Measurements from ENCODE around the gene RAET1E.
"Not testable (repeated sequence)": the region's sequence is repeated elsewhere in the genome, so short reads cannot be mapped to it uniquely, and the experiment has no call there.

RAET1E gene

GRCh38 chr6:149925974-149926777 lies 28.3 kb upstream of the RAET1E start:
- DNase-seq = peak; percentile 76

GRCh38 chr6:149925253-149925973 lies 27.5 kb upstream of the RAET1E start:
- DNase-seq = peak; percentile 14

- DNase-seq = no peak
Observed at GRCh38 chr6:149924933-149925252, 27.0 kb upstream of the RAET1E start.

DNA sequence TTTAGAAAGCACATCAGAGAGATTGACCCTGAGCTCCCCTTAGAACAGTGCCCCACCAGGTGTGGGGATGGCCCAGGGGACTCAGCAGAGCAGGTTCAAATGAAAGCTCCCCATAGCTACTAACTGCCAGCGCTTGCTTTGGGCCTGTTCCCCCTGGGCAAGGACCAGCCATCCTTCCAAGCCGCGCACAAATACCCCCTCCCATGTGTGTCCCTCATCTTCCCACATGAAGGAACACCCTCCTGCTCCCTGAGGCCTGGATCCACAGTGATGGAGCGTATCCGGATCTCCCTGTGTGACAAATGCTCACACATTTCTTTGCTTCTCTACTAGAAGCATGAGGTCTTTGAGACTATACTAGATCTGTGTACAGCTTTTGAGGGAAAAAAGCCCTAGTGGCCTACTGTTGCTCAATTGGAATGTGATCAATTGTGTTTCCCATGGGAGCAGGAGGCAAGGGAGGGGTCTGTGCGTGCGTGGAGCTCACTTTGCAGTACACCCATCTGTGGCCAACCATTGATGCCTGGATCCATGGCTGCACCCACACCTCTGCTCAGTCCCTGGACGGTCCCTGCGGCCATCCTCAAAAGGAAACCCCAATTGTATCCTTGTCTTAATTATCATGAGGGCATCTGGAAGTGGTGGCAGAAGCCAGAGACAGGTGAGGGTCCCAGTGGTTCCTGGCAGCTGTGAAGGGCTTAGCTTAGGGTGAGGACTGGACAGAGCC lies 26.5 kb upstream of the RAET1E start:
- no peak for DNase-seq

DNA sequence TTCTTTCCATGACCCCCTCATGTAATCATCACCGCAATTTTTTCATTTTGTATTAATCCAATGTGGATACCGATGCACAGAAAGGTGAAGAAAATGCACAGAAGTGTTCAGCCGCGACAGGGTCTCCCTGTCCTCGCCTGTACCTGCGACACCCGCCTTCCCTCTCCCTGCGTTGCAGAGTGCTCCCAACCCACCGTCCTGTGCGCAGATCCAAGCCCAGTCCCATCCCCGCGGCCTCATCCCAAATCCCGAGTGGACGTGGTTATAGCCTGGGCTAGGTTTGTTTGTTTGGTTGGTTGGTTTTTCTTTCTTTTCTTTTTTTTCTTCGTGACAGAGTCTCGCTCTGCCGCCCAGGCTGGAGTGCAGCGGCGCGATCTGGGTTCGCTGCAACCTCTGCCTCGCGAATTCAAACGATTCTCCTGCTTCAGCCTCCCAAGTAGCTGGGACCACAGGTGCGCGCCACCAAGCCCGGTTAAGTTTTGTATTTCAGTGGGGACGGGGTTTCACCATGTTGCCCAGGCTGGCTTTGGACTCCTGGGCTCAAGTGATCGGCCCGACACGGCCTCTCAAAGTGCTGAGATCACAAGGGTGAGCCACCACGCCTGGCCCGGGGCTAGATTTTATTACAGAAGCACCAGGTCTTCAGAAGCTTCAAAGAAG lies 25.5 kb upstream of the RAET1E start:
- no peak for DNase-seq

- DNase-seq = peak; percentile 85
Observed at GRCh38 chr6:149922642-149923326, 24.9 kb upstream of the RAET1E start, which contains the start of gene RAET1G. Gene RAET1G (minus strand): TSS chr6:149923121. CDS start chr6:149923010, 111 bp downstream.

DNA sequence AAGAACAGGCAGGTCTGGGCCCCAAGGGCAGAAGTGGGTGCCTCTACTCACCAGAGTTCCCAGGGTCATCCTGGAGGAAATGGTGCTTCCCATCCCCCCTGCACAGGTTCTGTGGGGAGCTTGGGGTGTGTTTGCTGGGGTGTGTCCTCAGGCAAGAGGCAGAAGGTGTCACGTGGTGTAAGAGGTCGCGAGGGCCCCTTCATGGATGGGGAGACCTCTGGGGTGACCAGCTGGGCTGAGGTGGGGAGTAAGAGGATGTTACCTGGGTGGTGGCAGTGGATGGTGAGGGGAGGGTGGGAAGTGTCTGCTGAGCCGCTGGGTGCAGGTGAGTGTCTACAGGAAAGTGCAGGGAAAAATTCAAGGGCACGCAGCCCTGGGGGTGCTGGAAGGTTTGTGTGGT lies 24.2 kb upstream of the RAET1E start:
- not testable (repeated sequence) for DNase-seq

- DNase-seq = no peak
Observed at GRCh38 chr6:149921361-149921760, 23.4 kb upstream of the RAET1E start.

DNA sequence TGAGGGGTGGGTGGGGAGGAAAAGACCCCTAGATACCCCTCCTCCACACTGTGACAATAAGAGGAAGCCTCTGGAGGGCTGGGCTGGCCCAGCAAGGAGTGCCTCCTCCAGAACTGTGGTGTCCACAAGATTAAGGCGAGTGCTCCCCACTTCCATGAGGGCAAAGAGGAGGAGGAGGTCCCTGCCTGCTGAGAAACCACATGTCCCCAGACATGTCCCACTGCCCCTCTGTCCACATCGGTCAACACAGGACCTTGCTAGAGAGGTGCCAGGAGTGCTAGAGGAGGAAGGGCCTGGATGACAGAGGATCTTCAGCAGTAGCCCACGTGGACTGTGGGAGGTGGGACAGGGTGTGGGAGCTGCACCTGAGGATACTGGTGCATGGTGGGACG lies 21.9 kb upstream of the RAET1E start:
- no peak for DNase-seq

DNA sequence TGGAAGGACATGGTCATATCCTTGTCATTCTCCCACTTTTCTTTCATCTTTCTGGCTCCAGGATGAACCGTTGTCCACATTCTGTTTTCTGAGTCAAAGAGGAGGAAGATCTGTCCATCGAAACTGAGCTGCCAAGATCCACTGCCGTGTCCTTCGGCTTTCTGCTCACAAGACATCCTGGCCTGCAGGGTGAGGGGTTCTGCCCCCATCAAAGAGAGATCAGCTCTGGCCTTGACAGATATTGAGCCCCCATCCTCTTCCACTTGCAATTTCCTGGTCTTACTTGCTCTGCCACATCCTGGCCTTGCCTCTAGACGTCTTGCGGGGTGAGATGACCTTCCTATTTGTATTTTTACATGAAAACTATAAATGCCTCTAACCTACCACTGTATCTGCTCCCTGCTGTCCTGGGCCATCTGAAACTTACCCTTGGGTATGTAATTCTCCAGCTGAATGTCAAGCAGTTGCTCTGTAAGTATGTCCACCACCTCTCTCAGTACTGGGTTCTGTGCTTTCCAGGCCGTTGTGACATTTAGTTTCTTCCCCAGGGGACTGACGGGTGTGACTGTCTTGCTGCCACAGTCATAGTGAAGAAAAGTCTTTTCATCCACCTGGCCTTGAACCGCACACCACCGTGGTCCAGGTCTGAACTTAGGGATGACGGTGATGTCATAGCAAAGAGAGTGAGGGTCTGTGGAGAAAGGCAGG lies 21.4 kb upstream of the RAET1E start:
- DNase-seq = not testable (repeated sequence)

DNA sequence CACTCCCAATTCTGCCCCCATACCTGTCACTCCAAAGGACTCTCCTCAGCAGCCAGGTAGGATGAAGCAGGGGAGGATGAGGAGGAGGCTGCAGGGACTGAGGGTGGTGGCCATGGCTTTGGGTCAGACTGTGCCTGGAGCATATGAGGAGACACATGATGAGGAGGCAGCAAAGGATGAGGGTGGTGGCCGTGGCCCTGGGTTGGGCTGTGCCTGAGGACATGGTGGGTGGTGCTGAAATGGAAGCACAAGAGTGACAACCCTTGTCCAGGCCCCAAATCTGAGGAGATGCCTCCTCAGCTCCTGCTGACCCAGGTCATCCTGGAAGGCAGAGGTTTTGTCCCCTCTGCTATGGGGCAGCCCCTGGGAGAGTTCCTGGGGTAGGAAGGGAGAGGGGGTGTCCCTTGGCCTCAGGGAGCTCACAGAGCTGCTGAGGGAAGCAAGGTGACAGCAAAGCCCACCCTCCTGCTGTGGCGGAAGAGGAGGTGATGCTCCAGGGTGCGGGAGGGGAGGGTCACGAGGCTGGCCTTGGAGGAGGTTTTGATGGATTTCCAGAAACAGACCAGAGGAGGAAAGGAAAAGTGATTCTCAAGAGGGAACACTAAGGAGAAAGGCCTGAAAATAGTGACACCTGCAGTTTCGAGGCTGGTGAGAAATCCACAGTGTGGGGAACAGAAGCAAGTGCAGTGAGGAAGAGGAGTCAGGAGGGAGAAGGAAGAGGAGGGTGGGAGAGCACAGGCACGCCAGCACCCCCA lies 20.4 kb upstream of the RAET1E start:
- DNase-seq = no peak

- DNase-seq = no peak
Observed at GRCh38 chr6:149917679-149918078, 19.8 kb upstream of the RAET1E start.

- DNase-seq = no peak
Observed at GRCh38 chr6:149915970-149916865, 18.3 kb upstream of the RAET1E start.

DNA sequence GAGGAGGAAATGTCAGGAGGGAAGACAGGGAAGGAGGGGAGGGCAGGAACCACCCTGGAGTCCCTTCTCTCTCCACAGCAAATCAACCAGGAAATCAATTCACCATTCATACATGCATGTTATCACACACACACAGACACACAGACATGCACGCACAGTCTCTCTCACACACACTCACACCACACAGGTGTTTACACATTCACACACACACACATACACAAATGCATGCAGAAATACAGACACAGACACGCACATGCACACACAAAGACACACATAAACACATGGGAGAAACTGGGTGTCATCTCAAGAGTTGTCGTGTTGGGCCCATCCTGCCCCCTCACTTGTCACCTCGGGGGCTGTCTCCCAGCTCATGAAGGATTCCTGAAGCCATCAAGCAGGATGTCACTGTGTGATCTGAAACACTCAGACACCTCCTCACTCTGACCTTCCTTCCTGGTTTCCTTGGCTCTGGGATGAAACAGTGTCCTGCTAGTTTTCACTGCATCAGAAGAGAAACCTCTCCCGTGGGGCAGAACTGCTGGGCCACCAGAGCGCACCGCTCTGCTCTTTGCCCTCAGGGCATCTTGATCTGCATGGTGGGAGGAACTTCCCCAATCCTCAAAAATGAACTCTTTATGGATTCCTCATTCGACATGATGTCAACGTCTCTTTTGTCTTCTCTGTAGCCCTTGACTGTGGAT lies 15.8 kb upstream of the RAET1E start:
- DNase-seq = no peak

- no peak for DNase-seq
Observed at GRCh38 chr6:149913085-149913484, 15.2 kb upstream of the RAET1E start.

- not testable (repeated sequence) for DNase-seq
Observed at GRCh38 chr6:149912680-149913079, 14.8 kb upstream of the RAET1E start.

DNA sequence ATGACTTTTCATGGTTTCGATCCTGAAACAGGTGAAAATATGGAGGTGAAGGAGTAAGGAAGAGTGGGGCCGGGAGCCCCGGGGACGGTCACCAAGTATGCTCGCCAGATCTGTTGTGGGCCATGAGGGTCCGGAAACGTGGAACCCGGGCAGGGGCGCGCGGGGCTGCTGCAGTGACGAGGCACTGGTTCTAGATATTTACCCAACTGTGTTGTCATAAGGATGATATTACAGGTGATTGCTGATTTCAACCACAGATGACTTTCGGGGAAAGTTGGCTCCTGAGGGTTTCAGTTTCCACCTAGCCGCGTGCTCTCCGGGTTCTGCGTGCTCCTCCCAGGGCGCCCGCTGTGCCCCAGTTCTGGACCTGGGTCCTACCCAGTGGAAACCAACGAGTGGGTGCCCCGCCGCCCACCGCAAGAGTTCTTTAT lies 12.8 kb upstream of the RAET1E start:
- no peak for DNase-seq

DNA sequence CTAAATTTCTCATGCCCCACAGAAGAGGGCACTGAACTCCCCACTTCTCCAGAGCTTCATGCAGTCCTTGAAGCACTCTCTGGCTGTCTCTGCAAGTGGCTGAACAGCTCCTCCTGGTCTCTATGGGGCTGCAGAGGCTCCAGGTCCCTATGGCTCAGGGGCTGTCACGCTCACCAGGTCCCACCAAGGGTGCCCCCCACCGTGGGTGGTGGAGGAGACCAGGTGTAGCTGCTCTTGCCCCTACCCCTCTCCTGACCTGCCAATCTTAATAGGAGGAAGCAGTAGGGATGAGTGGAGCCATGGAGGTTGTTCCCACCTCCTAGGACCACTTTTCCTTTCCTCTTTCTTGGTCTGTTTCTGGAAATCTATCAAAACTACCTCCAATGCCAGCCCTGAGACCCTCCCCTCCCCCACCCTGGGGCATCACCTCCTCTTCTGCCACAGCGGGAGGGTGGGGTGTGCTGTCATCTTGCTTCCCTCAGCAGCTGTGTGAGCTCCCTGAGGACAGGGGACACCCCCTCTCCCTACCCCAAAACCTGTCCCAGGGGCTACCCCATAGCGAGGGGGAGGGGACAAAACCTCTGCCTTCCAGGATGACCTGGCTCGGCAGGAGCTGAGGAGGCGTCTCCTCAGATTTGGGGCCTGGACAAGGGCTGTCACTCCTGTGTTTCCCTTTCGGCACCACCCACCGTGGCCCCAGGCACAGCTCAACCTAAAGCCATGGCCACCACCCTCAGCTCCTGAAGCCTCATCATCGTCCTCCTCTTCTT lies 12.0 kb upstream of the RAET1E start:
- DNase-seq = no peak

Data from CD4-positive, alpha-beta T cell treated with Interleukin-6 for 4 hours (primary cell).